Natural killer cell (primary cell): ENCODE measurements around the gene TIMM13. TPM values are rescaled to one million over a fixed set of nuclear protein-coding genes. Genes with fewer than 3 reads are reported as not detected.
"Not testable (repeated sequence)": the region's sequence is repeated elsewhere in the genome, so short reads cannot be mapped to it uniquely, and the experiment has no call there.

Source experiments
- ATAC-seq, 3 donors: fragments of 150-1000 bp in 2 of 3; fragments of 200-7000 bp in 1 of 3; cut with Tn5 transposase; 1 replicate in 1 of 3; 2 replicates in 2 of 3; pipeline ENCODE4 v1.10.0; 2021; ENCODE audit warnings: mild to moderate bottlenecking in 2 of 3, moderate library complexity in 2 of 3
- DNase-seq, 2 donors: peaks; one replicate each; pipeline versions ENCODE4 v3.0.0 to v3.0.0-alpha.2; 2013 to 2021; ENCODE audit warnings: mixed read lengths in 1 of 2
- H3K27ac ChIP-seq: one replicate; pipeline ENCODE4 v1.5.1; 2013; ENCODE audit warnings: mild to moderate bottlenecking, low read length
- H3K27me3 ChIP-seq: one replicate; pipeline ENCODE4 v1.6.1; 2013; ENCODE audit warnings: low read length; ENCODE audit not compliant: control insufficient read depth, insufficient read depth
- H3K36me3 ChIP-seq: one replicate; pipeline ENCODE4 v1.6.1; 2013; ENCODE audit warnings: low read length; ENCODE audit not compliant: control insufficient read depth, insufficient read depth
- H3K4me1 ChIP-seq: one replicate; pipeline ENCODE4 v1.6.1; 2013; ENCODE audit warnings: low read length; ENCODE audit not compliant: control insufficient read depth, insufficient read depth
- H3K4me3 ChIP-seq: one replicate; pipeline ENCODE4 v1.5.1; 2013; ENCODE audit warnings: low read length
- H3K9me3 ChIP-seq: one replicate; pipeline ENCODE4 v1.6.1; 2013; ENCODE audit warnings: low read length; ENCODE audit not compliant: control insufficient read depth, insufficient read depth
- H3K27ac Mint-ChIP-seq, 2 donors: one replicate each; pipeline ENCODE4 v1.8.0; 2022; ENCODE audit warnings: mild to moderate bottlenecking in 2 of 2, mixed read lengths in 2 of 2, moderate library complexity in 1 of 2
- H3K27me3 Mint-ChIP-seq, 2 donors: one replicate each; pipeline ENCODE4 v1.8.0; 2022; ENCODE audit warnings: low read depth in 2 of 2, mixed read lengths in 2 of 2
- H3K36me3 Mint-ChIP-seq: one replicate; pipeline ENCODE4 v1.8.0; 2022; ENCODE audit warnings: mixed read lengths
- H3K4me1 Mint-ChIP-seq, 2 donors: one replicate each; pipeline ENCODE4 v1.8.0; 2022; ENCODE audit warnings: mixed read lengths in 2 of 2
- H3K4me3 Mint-ChIP-seq: one replicate; pipeline ENCODE4 v1.8.0; 2022; ENCODE audit warnings: mild to moderate bottlenecking, moderate library complexity, mixed read lengths
- H3K9me3 Mint-ChIP-seq, 2 donors: one replicate each; pipeline ENCODE4 v1.8.0; 2022; ENCODE audit warnings: mixed read lengths in 2 of 2
- CTCF ChIP-seq: fragments of 200-600 bp; IDR thresholded peaks from one replicate; pipeline ENCODE4 v1.8.0; 2022; ENCODE audit warnings: antibody characterized with exemption
- WGBS: methylation state at CpG from one replicate; pipeline ENCODE4 v1.1.7; 2013; ENCODE audit warnings: missing lambda C conversion rate; ENCODE audit not compliant: insufficient coverage; 5-methylcytosine and 5-hydroxymethylcytosine counted together
- intact Hi-C: fragments of 100-400 bp; cut with micrococcal nuclease; formaldehyde crosslinking; loops from one replicate; pipeline ENCODE4 v1.14.2; 2022
- total RNA-seq, 4 donors: library from RNA; stranded (reverse); fragments of 120-200 nt in 1 of 4; gene quantifications; one replicate each; pipeline versions ENCODE4 v1.2.3 to v1.2.4, GENCODE V29; 2013 to 2022

The TIMM13 gene
- total RNA-seq, 3 donors from 2014 or later (not counting 1 experiment from before 2014, with no cell fraction given): 24.7 to 30.4 (median 25.1) TPM

- peak; percentile 44 to 73 for DNase-seq
- no peak for TF ChIP-seq CTCF
- intact Hi-C loops: loop anchor here (2.0 to 5.0 kb wide), 2 partner anchors 77 to 138 kb away; no protein-coding TSS in a partner anchor
- no peaks in the 10 kb centered on the region for H3K9me3 Mint-ChIP-seq
- peak overlapping the region; percentile 97 for H3K4me3 Mint-ChIP-seq
- H3K36me3 Mint-ChIP-seq: no peaks in the 10 kb centered on the region
- Histone ChIP-seq H3K36me3 (peaks cover 3% of the 10 kb centered on the region), H3K9me3 (no peaks in the 10 kb centered on the region), H3K4me3 (peak overlapping the region; percentile 93), H3K27me3 (no peaks in the 10 kb centered on the region), H3K27ac (peak overlapping the region; percentile 40), H3K4me1 (peaks cover 48% of the 10 kb centered on the region)
- peaks cover 27 to 52% of the 10 kb centered on the region in 2 donors for H3K4me1 Mint-ChIP-seq
- under 1% methylated on average over 45 of the region's 45 CpGs for WGBS
- ATAC-seq: no peak
- no peaks in the 10 kb centered on the region for H3K27me3 Mint-ChIP-seq
- peak overlapping the region; percentile 96 to 98 for H3K27ac Mint-ChIP-seq
Measured at GRCh38 chr19:2475018-2475701, 47.8 kb upstream of the TIMM13 start.

GRCh38 chr19:2474232-2475017, 47.0 kb upstream of the TIMM13 start:
- ATAC-seq: peak; percentile 41 to 74 (median 54)
- Histone ChIP-seq H3K4me1 (peaks cover 41% of the 10 kb centered on the region), H3K27me3 (no peaks in the 10 kb centered on the region), H3K27ac (no peak overlapping the region), H3K4me3 (peak overlapping the region; percentile 93), H3K36me3 (peaks cover 3% of the 10 kb centered on the region), H3K9me3 (no peaks in the 10 kb centered on the region)
- no peaks in the 10 kb centered on the region for H3K9me3 Mint-ChIP-seq
- 8% methylated on average over 60 of the region's 60 CpGs for WGBS
- TF ChIP-seq CTCF: peak; percentile 96
- H3K4me3 Mint-ChIP-seq: peak overlapping the region; percentile 97
- DNase-seq: peak; percentile 87 to 93
- no peaks in the 10 kb centered on the region for H3K36me3 Mint-ChIP-seq
- H3K27ac Mint-ChIP-seq: peak overlapping the region; percentile 96 to 98
- intact Hi-C loops: loop anchor here (1.0 to 5.0 kb wide), 4 partner anchors 78 to 163 kb away; no protein-coding TSS in a partner anchor
- no peaks in the 10 kb centered on the region for H3K27me3 Mint-ChIP-seq
- peaks cover 27 to 50% of the 10 kb centered on the region in 2 donors for H3K4me1 Mint-ChIP-seq

- DNase-seq, H3K4me3 ChIP-seq, ATAC-seq, H3K36me3 Mint-ChIP-seq, H3K27me3 ChIP-seq, H3K4me3 Mint-ChIP-seq, H3K27ac ChIP-seq, H3K27ac Mint-ChIP-seq, H3K9me3 Mint-ChIP-seq, H3K36me3 ChIP-seq, H3K27me3 Mint-ChIP-seq, H3K9me3 ChIP-seq, intact Hi-C loops, H3K4me1 Mint-ChIP-seq, H3K4me1 ChIP-seq: not testable (repeated sequence)
- WGBS: 87% methylated on average over 8 of the region's 8 CpGs
Measured at GRCh38 chr19:2469915-2470200, 42.5 kb upstream of the TIMM13 start.

GRCh38 chr19:2469102-2469914, 41.9 kb upstream of the TIMM13 start:
- Mint-ChIP-seq H3K36me3 (no peaks in the 10 kb centered on the region), H3K9me3 (no peaks in the 10 kb centered on the region), H3K27ac (no peak overlapping the region), H3K4me3 (no peak overlapping the region), H3K27me3 (no peaks in the 10 kb centered on the region), H3K4me1 (no peaks in the 10 kb centered on the region)
- Histone ChIP-seq H3K9me3 (no peaks in the 10 kb centered on the region), H3K27me3 (no peaks in the 10 kb centered on the region), H3K4me3 (no peak overlapping the region), H3K36me3 (no peaks in the 10 kb centered on the region), H3K4me1 (peaks cover 4% of the 10 kb centered on the region), H3K27ac (no peak overlapping the region)
- DNase-seq (no peak), ATAC-seq (no peak)
- WGBS: 43% methylated on average over 23 of the region's 23 CpGs
- intact Hi-C loops: no loop called here
- no peak for TF ChIP-seq CTCF
